ENCODE data around the gene TAGLN2. TPM values are rescaled to one million over a fixed set of nuclear protein-coding genes. Genes with fewer than 3 reads are reported as not detected.
A peak's percentile ranks its signal among the peaks of the same experiment; 100 is the strongest.
"Not testable (repeated sequence)": the region's sequence is repeated elsewhere in the genome, so short reads cannot be mapped to it uniquely, and the experiment has no call there.

TAGLN2 gene
- total RNA-seq, 1 donor from 2014 or later, result 276 TPM

GRCh38 chr1:159899634-159900033, 25.7 kb downstream of the TAGLN2 start:
- not testable (repeated sequence) for DNase-seq

- no peak for DNase-seq
These were observed 26.8 kb downstream of the TAGLN2 start for GRCh38 chr1:159898527-159898926.

GRCh38 chr1:159897962-159898361, 27.3 kb downstream of the TAGLN2 start:
- no peak for DNase-seq

- no peak for DNase-seq
These were observed 28.8 kb downstream of the TAGLN2 start for GRCh38 chr1:159896546-159896930.

- peak; percentile 19 for DNase-seq
These were observed 29.3 kb downstream of the TAGLN2 start for GRCh38 chr1:159895836-159896545.

- no peak for DNase-seq
These were observed 30.0 kb downstream of the TAGLN2 start for GRCh38 chr1:159895286-159895685.

- DNase-seq, result peak; percentile 23
These were observed 32.4 kb downstream of the TAGLN2 start for GRCh38 chr1:159892944-159893343.

GRCh38 chr1:159891275-159892157, 33.8 kb downstream of the TAGLN2 start:
- peak; percentile 96 for DNase-seq

GRCh38 chr1:159890390-159890789, 34.9 kb downstream of the TAGLN2 start:
- peak; percentile 43 for DNase-seq

GRCh38 chr1:159889821-159890252, 35.5 kb downstream of the TAGLN2 start:
- DNase-seq, result peak; percentile 95

GRCh38 chr1:159889202-159889601, 36.1 kb downstream of the TAGLN2 start:
- no peak for DNase-seq

- DNase-seq, result no peak
These were observed 41.0 kb downstream of the TAGLN2 start for GRCh38 chr1:159884296-159884695.

- DNase-seq, result no peak
These were observed 42.2 kb downstream of the TAGLN2 start for GRCh38 chr1:159883134-159883533.

- peak; percentile 42 for DNase-seq
These were observed 42.8 kb downstream of the TAGLN2 start for GRCh38 chr1:159882527-159882862.

- DNase-seq, result peak; percentile 97
These were observed 43.4 kb downstream of the TAGLN2 start for GRCh38 chr1:159881622-159882526.

- no peak for DNase-seq
These were observed 44.9 kb downstream of the TAGLN2 start for GRCh38 chr1:159880430-159880829.

- DNase-seq, result no peak
These were observed 45.3 kb downstream of the TAGLN2 start for GRCh38 chr1:159879977-159880376.

GRCh38 chr1:159879136-159879535, 46.2 kb downstream of the TAGLN2 start:
- no peak for DNase-seq

- no peak for DNase-seq
These were observed 47.4 kb downstream of the TAGLN2 start for GRCh38 chr1:159877695-159878444.

- no peak for DNase-seq
These were observed 51.7 kb downstream of the TAGLN2 start for GRCh38 chr1:159873530-159874143.

GRCh38 chr1:159872891-159873290, 52.4 kb downstream of the TAGLN2 start:
- no peak for DNase-seq

- DNase-seq, result no peak
These were observed 54.6 kb downstream of the TAGLN2 start for GRCh38 chr1:159870704-159871103.

Data from dermis blood vessel endothelial cell (primary cell).